GM12873 (cell line): Measurements from ENCODE around the gene GRID1.

Source experiments
- CTCF ChIP-seq: IDR thresholded peaks from 2 replicates; pipeline ENCODE4 v1.5.1; 2012; ENCODE audit warnings: low read depth, mild to moderate bottlenecking, moderate library complexity, low read length, control low read depth; ENCODE audit not compliant: insufficient read depth; ENCODE audit errors: missing control alignments

Gene GRID1

GRCh38 chr10:85874208-85874607 lies 492.4 kb downstream of the GRID1 start:
- no peak for TF ChIP-seq CTCF

- TF ChIP-seq CTCF: no peak
These were observed 493.5 kb downstream of the GRID1 start for GRCh38 chr10:85873063-85873462.

- no peak for TF ChIP-seq CTCF
These were observed 497.7 kb downstream of the GRID1 start for GRCh38 chr10:85868627-85869499.

- no peak for TF ChIP-seq CTCF
These were observed 501.6 kb downstream of the GRID1 start for GRCh38 chr10:85864868-85865526.

GRCh38 chr10:85864173-85864549 lies 502.4 kb downstream of the GRID1 start:
- TF ChIP-seq CTCF: no peak

- TF ChIP-seq CTCF: no peak
These were observed 503.1 kb downstream of the GRID1 start for GRCh38 chr10:85863301-85864172.

- TF ChIP-seq CTCF: no peak
These were observed 503.8 kb downstream of the GRID1 start for GRCh38 chr10:85862771-85863170.
